SK-N-MC (cell line): Measurements from ENCODE around the gene IL20RA.

ENCODE experiments used
- EZH2 ChIP-seq: fragments of 200-600 bp; sonication (generic); IDR thresholded peaks from one replicate; pipeline ENCODE4 v1.6.1; 2017; ENCODE audit warnings: antibody characterized with exemption
- FOXP2 ChIP-seq: optimal IDR thresholded peaks from 2 replicates; pipeline ENCODE3; 2011; ENCODE audit warnings: mild to moderate bottlenecking, moderate library complexity; ENCODE audit not compliant: insufficient read depth; ENCODE audit errors: extremely low read length, control extremely low read depth
- POLR2AphosphoS5 ChIP-seq: IDR thresholded peaks from 2 replicates; pipeline ENCODE4 v1.6.1; 2012; ENCODE audit warnings: mild to moderate bottlenecking, low read depth, low read length, borderline replicate concordance

DNA sequence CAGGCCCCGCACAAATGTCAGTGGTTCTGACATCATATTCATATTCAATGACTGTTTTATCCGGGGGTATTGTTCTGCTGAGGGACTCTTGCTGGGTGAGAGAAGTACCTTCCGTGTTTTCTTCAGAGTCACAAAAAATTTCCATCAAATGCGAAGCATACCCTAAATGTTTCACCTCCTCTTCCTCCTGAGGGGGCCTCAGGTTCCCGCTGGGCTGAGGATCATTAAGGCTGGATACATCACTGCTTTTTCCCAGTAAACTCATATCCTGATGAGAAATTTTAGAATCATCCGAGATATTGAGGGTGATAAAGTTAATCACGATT, 42.8 kb downstream of the IL20RA start:
- no peak for TF ChIP-seq EZH2
- no peak for TF ChIP-seq POLR2AphosphoS5
- TF ChIP-seq FOXP2, result no peak
